Measurements from ENCODE around the gene PATJ.

PATJ gene

GRCh38 chr1:61749574-61749973, 7.3 kb downstream of the PATJ start:
- TF ChIP-seq CTCF (conservative IDR thresholded peaks at IDR 0.05; ENCODE audit: low read length): no peak
- no peak for DNase-seq (ENCODE audit: low read depth)
- no peak overlapping the region for H3K4me3 ChIP-seq (ENCODE audit: low read length)

GRCh38 chr1:61752921-61753389, 10.7 kb downstream of the PATJ start:
- DNase-seq (ENCODE audit: low read depth): no peak
- no peak for TF ChIP-seq CTCF (conservative IDR thresholded peaks at IDR 0.05; ENCODE audit: low read length)

GRCh38 chr1:61753998-61754508, 11.8 kb downstream of the PATJ start:
- TF ChIP-seq CTCF (conservative IDR thresholded peaks at IDR 0.05; ENCODE audit: low read length): no peak
- no peak for DNase-seq (ENCODE audit: low read depth)
- H3K4me3 ChIP-seq (ENCODE audit: low read length): no peak overlapping the region

More at GRCh38 chr1:61752921-61753389, 10.7 kb downstream of the PATJ start:
- H3K4me3 ChIP-seq (ENCODE audit: low read length): no peak overlapping the region

- no peak for DNase-seq (ENCODE audit: low read depth)
- no peak for TF ChIP-seq CTCF (conservative IDR thresholded peaks at IDR 0.05; ENCODE audit: low read length)
- no peak overlapping the region for H3K4me3 ChIP-seq (ENCODE audit: low read length)
Measured at GRCh38 chr1:61754545-61754944, 12.3 kb downstream of the PATJ start.

GRCh38 chr1:61756773-61757172, 14.5 kb downstream of the PATJ start:
- no peak for DNase-seq (ENCODE audit: low read depth)
- H3K4me3 ChIP-seq (ENCODE audit: low read length): no peak overlapping the region
- TF ChIP-seq CTCF (conservative IDR thresholded peaks at IDR 0.05; ENCODE audit: low read length): no peak

- no peak overlapping the region for H3K4me3 ChIP-seq (ENCODE audit: low read length)
- no peak for TF ChIP-seq CTCF (conservative IDR thresholded peaks at IDR 0.05; ENCODE audit: low read length)
- peak; percentile 60 for DNase-seq (ENCODE audit: low read depth)
Measured at GRCh38 chr1:61757950-61758349, 15.7 kb downstream of the PATJ start.

GRCh38 chr1:61770131-61770530, 27.9 kb downstream of the PATJ start:
- H3K4me3 ChIP-seq (ENCODE audit: low read length): no peak overlapping the region
- no peak for TF ChIP-seq CTCF (conservative IDR thresholded peaks at IDR 0.05; ENCODE audit: low read length)
- DNase-seq (ENCODE audit: low read depth): no peak
